ENCODE results near the gene COG4.

The COG4 gene

DNA sequence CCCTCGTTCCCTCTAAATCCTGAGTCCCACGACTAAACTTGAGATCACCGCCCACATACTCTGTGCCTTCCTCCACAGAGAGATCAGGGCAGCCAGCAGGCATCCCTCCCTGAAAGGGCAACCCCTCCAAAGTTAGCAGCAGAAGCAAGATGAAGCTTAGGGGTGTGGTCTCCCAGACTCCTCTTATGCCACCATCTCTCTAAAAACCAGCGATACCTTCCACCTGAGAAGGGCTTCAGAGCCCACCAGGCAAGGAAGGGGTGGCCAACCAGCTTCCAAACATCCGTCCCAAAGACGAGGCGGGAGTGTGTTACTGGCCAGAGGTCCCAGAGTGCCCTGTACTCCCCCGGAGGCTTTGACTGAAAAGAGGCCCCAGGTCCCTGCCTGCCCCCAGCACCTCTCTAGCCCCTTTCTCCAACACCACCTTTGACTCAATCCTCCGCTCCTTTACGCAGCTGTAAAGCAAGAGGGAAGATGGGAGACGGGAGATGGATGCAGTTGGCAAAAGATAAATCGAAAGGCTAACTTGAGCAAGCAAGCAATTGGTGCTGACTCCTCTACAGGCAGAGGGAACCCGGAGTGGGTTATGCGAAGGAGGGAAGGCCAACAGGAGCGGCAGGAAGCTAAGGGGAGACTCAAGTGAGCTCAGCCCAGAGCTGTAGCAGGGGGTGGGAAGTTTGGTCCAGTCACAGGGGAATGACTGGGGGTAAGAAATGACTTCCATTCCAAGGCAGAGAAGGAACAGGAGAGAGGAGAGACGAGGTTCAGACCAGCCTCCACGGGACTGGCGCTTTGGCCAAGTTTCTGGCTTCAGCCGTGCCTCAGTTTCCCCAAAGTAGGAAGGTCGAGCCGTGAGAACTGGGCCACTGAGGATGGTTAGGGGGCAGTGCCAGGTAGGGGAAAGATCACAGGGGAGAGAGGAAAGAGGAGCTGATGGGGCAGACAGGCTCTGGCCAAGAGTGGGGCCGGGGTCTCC is 85.5 kb downstream of the COG4 start:
- TF ChIP-seq EZH2phosphoT487 (IDR thresholded peaks at IDR 0.05; ENCODE audit: low read length), result no peak
- Histone ChIP-seq H2AFZ (ENCODE audit: low read length) (peak overlapping the region; percentile 22), H4K20me1 (ENCODE audit: insufficient read depth, low read length) (no peaks in the 10 kb centered on the region), H3K9me3 (replicated peaks; ENCODE audit: insufficient read depth, low read length) (no peaks in the 10 kb centered on the region), H3K79me2 (ENCODE audit: low read length) (peaks cover 43% of the 10 kb centered on the region), H3F3A (ENCODE audit: insufficient read depth, low read length) (peaks cover 5% of the 10 kb centered on the region; the same call in 1 of the 2 replicates), H3K4me2 (ENCODE audit: low read depth, low read length) (peak overlapping the region; percentile 90), H3K27me3 (replicated peaks; ENCODE audit: insufficient read depth, low read length) (no peaks in the 10 kb centered on the region), H3K9ac (ENCODE audit: low read length) (peak overlapping the region; percentile 34; the same call in 1 of the 2 replicates), H3K27ac (ENCODE audit: low read length) (no peak overlapping the region), H3K4me3 (ENCODE audit: low read length) (peak overlapping the region; percentile 68), H3K9me2 (replicated peaks; ENCODE audit: insufficient read depth, low read length) (no peaks in the 10 kb centered on the region), H3K4me1 (ENCODE audit: low read length) (peaks cover 28% of the 10 kb centered on the region), H3K36me3 (replicated peaks; ENCODE audit: insufficient read depth, low read length) (no peaks in the 10 kb centered on the region)
- no peak for DNase-seq

DNA sequence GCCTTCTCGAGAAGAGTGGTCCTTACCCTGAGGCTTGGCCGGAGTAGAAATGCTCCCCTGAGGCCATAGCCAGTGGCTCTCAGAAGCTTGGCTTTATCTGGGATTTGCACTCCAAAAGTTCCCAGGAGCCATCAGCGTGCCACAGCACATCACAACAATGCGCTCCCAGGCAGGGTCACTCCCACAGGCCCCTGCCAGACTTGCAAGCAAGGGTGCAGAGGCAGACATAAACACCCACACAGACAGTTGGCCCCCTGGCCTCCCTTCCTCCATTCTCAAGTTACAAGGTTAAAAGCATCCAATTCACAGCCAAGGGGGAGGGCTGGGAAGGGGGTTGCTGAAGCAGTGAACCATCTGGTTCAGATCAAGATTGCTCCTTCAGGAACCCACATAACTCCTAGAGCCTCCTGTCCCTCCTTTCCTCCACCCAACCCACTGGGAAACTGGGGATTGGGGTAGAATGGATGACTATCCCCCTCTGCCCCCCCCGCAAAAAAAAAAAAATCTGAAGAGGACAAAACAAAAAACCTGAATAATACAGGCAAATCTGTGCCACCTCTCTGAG is 86.3 kb downstream of the COG4 start:
- H3K9me3 ChIP-seq (replicated peaks; ENCODE audit: insufficient read depth, low read length), result no peaks in the 10 kb centered on the region
- no peaks in the 10 kb centered on the region for H4K20me1 ChIP-seq (ENCODE audit: insufficient read depth, low read length)
- H3K79me2 ChIP-seq (ENCODE audit: low read length), result peaks cover 44% of the 10 kb centered on the region
- no peak overlapping the region for H3K27ac ChIP-seq (ENCODE audit: low read length)
- H3K9ac ChIP-seq (ENCODE audit: low read length), result no peak overlapping the region
- H3K9me2 ChIP-seq (replicated peaks; ENCODE audit: insufficient read depth, low read length), result no peaks in the 10 kb centered on the region
- no peak for DNase-seq
- H3K4me1 ChIP-seq (ENCODE audit: low read length), result peaks cover 35% of the 10 kb centered on the region
- H3K4me3 ChIP-seq (ENCODE audit: low read length), result no peak overlapping the region; the same call in 1 of the 2 replicates
- no peak overlapping the region for H2AFZ ChIP-seq (ENCODE audit: low read length)
- peaks cover 11% of the 10 kb centered on the region; the same call in 1 of the 2 replicates for H3F3A ChIP-seq (ENCODE audit: insufficient read depth, low read length)
- no peaks in the 10 kb centered on the region for H3K27me3 ChIP-seq (replicated peaks; ENCODE audit: insufficient read depth, low read length)
- no peaks in the 10 kb centered on the region for H3K36me3 ChIP-seq (replicated peaks; ENCODE audit: insufficient read depth, low read length)
- peak overlapping the region; percentile 90; the same call in 1 of the 2 replicates for H3K4me2 ChIP-seq (ENCODE audit: low read depth, low read length)
- TF ChIP-seq EZH2phosphoT487 (IDR thresholded peaks at IDR 0.05; ENCODE audit: low read length), result no peak
- no peak for TF ChIP-seq EZH2 (optimal IDR thresholded peaks at IDR 0.05; ENCODE audit: low read depth, low read length)
- TF ChIP-seq, protein P1, sequence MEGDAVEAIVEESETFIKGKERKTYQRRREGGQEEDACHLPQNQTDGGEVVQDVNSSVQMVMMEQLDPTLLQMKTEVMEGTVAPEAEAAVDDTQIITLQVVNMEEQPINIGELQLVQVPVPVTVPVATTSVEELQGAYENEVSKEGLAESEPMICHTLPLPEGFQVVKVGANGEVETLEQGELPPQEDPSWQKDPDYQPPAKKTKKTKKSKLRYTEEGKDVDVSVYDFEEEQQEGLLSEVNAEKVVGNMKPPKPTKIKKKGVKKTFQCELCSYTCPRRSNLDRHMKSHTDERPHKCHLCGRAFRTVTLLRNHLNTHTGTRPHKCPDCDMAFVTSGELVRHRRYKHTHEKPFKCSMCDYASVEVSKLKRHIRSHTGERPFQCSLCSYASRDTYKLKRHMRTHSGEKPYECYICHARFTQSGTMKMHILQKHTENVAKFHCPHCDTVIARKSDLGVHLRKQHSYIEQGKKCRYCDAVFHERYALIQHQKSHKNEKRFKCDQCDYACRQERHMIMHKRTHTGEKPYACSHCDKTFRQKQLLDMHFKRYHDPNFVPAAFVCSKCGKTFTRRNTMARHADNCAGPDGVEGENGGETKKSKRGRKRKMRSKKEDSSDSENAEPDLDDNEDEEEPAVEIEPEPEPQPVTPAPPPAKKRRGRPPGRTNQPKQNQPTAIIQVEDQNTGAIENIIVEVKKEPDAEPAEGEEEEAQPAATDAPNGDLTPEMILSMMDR (IDR thresholded peaks at IDR 0.05; ENCODE audit: low read length), result no peak

DNA sequence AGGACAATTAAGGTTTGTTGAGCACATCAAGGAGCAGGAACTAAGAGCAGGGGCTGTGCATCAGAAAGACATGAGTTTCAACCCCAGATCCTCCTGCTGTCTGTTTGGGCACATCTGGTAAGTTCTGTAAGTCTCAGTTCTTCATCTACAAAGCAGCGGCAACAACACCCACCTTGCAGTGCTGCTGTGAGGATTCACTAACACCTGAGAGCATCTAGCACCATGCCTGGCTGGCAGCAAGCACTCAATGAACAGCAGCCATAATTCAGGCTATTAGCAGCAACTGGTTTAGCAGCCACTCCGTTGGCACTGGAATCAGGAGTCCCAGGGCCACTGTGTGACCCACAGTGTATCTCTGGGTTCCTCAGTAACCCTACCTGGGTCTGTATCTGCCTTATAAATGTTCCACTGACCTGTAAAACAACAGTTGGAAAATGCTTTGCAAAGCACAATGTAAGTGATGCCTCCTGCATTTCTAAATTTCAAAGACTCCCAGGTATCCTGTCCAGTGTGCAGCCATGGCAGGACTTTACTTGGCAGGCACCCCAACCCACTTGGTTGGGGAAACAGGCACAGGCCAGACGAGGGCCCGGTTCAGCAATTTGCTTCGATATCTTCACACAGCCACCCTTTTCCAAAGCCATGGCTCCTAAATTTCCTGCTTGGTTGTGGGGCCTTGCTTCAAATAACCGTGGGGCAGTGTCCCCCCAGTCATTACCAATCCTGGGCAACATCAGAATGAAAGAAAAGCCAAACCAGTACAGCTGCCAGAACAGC is 88.7 kb downstream of the COG4 start:
- Histone ChIP-seq H3K9me3 (replicated peaks; ENCODE audit: insufficient read depth, low read length) (no peaks in the 10 kb centered on the region), H3K4me1 (ENCODE audit: low read length) (peaks cover 56% of the 10 kb centered on the region), H2AFZ (ENCODE audit: low read length) (no peak overlapping the region), H4K20me1 (ENCODE audit: insufficient read depth, low read length) (no peaks in the 10 kb centered on the region), H3F3A (ENCODE audit: insufficient read depth, low read length) (peaks cover 27% of the 10 kb centered on the region), H3K9me2 (replicated peaks; ENCODE audit: insufficient read depth, low read length) (no peaks in the 10 kb centered on the region), H3K4me2 (ENCODE audit: low read depth, low read length) (no peak overlapping the region), H3K27ac (ENCODE audit: low read length) (no peak overlapping the region), H3K36me3 (replicated peaks; ENCODE audit: insufficient read depth, low read length) (no peaks in the 10 kb centered on the region), H3K79me2 (ENCODE audit: low read length) (peaks cover 51% of the 10 kb centered on the region), H3K4me3 (ENCODE audit: low read length) (no peak overlapping the region), H3K9ac (ENCODE audit: low read length) (no peak overlapping the region), H3K27me3 (replicated peaks; ENCODE audit: insufficient read depth, low read length) (no peaks in the 10 kb centered on the region)
- DNase-seq, result no peak
- TF ChIP-seq EZH2phosphoT487 (IDR thresholded peaks at IDR 0.05; ENCODE audit: low read length) (no peak), EZH2 (optimal IDR thresholded peaks at IDR 0.05; ENCODE audit: low read depth, low read length) (no peak)
- TF ChIP-seq, protein P1 (IDR thresholded peaks at IDR 0.05; ENCODE audit: low read length), result no peak
